ENCODE results near the gene SFPQ. TPM values are rescaled to one million over a fixed set of nuclear protein-coding genes. Genes with fewer than 3 reads are reported as not detected.

The SFPQ gene
- polyA plus RNA-seq, 2 of the 4 experiments (the other 2 are of a cell fraction): 151 to 327 TPM

- no peak for FAIRE-seq
- DNase-seq (ENCODE audit: low read depth in 1 of 2, low spot score in 1 of 2): no peak
- POLR2A ChIA-PET: no interaction called here
Measured at GRCh38 chr1:35190784-35191183, 2.2 kb downstream of the SFPQ start.

More at GRCh38 chr1:35190784-35191183, 2.2 kb downstream of the SFPQ start:
- Histone ChIP-seq H3K27ac (peak overlapping the region in 1 of 2 experiments; percentile 99; a peak in 1 of 6 replicates), H3K9me3 (no peaks in the 10 kb centered on the region), H3K4me2 (peak overlapping the region; percentile 88), H3K4me1 (peaks cover 44% of the 10 kb centered on the region), H3K4me3 (peak overlapping the region; percentile 90)
- ATAC-seq: no peak
- TF ChIP-seq ESRRA (IDR thresholded peaks at IDR 0.05; ENCODE audit: borderline replicate concordance, low read length): no peak
- no peak for TF ChIP-seq EP300 (IDR thresholded peaks at IDR 0.05)
- no peak for TF ChIP-seq RNF2 (IDR thresholded peaks at IDR 0.05; ENCODE audit: borderline replicate concordance, low read depth)
- no peak for TF ChIP-seq FOSL2 (IDR thresholded peaks at IDR 0.05)
- TF ChIP-seq FOSL2 (CRISPR knock-in tag; IDR thresholded peaks at IDR 0.05): no peak
- no peak for TF ChIP-seq ZSCAN20 (CRISPR knock-in tag; IDR thresholded peaks at IDR 0.05)
- TF ChIP-seq BCL3 (IDR thresholded peaks at IDR 0.05): no peak
- no peak for TF ChIP-seq GATA3 (IDR thresholded peaks at IDR 0.05; ENCODE audit: borderline replicate concordance)
- TF ChIP-seq CHD2 (IDR thresholded peaks at IDR 0.05; ENCODE audit: low read length, partially characterized antibody): no peak
- TF ChIP-seq HOXB5 (CRISPR knock-in tag; IDR thresholded peaks at IDR 0.05): no peak
- TF ChIP-seq CHD4 (IDR thresholded peaks at IDR 0.05; ENCODE audit: borderline replicate concordance): no peak
- TF ChIP-seq HMGXB4 (CRISPR knock-in tag; IDR thresholded peaks at IDR 0.05; ENCODE audit: borderline replicate concordance): no peak
- no peak for TF ChIP-seq CBX8 (IDR thresholded peaks at IDR 0.05)
- TF ChIP-seq REST (IDR thresholded peaks at IDR 0.05): no peak
- no peak for TF ChIP-seq HES2 (IDR thresholded peaks at IDR 0.05)
- no peak for TF ChIP-seq SREBF2 (IDR thresholded peaks at IDR 0.05)
- TF ChIP-seq RCOR1 (IDR thresholded peaks at IDR 0.05; ENCODE audit: low read depth, low read length): no peak
- no peak for TF ChIP-seq PBX3 (IDR thresholded peaks at IDR 0.05)
- no peak for TF ChIP-seq ZFP36 (IDR thresholded peaks at IDR 0.05; ENCODE audit: borderline replicate concordance, partially characterized antibody)
- TF ChIP-seq MYC (IDR thresholded peaks at IDR 0.05; ENCODE audit: borderline replicate concordance, low read length): no peak
- 7% methylated on average over 6 of the region's 6 CpGs for WGBS (ENCODE audit: missing lambda C conversion rate)
- CTCF ChIA-PET: interaction anchor here (1.5 kb wide), 1 partner anchor 10 kb away, joined by 5 read pairs; no protein-coding TSS in a partner anchor
